GM12892 (cell line): ENCODE results near the gene CDK19.

Experiments
- POLR2A ChIP-seq: IDR thresholded peaks from 2 replicates; pipeline ENCODE4 v1.6.1; 2011; ENCODE audit warnings: low read depth, low read length, control low read depth
- TAF1 ChIP-seq: IDR thresholded peaks from 2 replicates; pipeline ENCODE4 v1.6.1; 2011; ENCODE audit warnings: low read depth, mild to moderate bottlenecking, control low read depth, low read length, borderline replicate concordance

- TF ChIP-seq POLR2A: no peak
- TF ChIP-seq TAF1: no peak
Measured at GRCh38 chr6:110689275-110689935, 125.9 kb downstream of the CDK19 start.
